Neural crest cell (in vitro differentiated cells): ENCODE results near the gene NME1. TPM values are rescaled to one million over a fixed set of nuclear protein-coding genes. Genes with fewer than 3 reads are reported as not detected.
A peak's percentile ranks its signal among the peaks of the same experiment; 100 is the strongest.
"Not testable (repeated sequence)": the region's sequence is repeated elsewhere in the genome, so short reads cannot be mapped to it uniquely, and the experiment has no call there.

Experiments used
- DNase-seq: peaks from one replicate; pipeline ENCODE4 v3.0.0; 2021; ENCODE audit warnings: low read depth, mixed read lengths, low spot score
- H3K27ac Mint-ChIP-seq: one replicate; pipeline ENCODE4 v1.8.0; 2021; ENCODE audit warnings: mild to moderate bottlenecking, mixed read lengths; ENCODE audit not compliant: unreplicated experiment
- H3K27me3 Mint-ChIP-seq: 2 replicates; pipeline ENCODE4 v1.8.0; 2021; ENCODE audit warnings: low read depth, mild to moderate bottlenecking, mixed read lengths
- H3K36me3 Mint-ChIP-seq: 2 replicates; pipeline ENCODE4 v1.8.0; 2021; ENCODE audit warnings: low read depth, mild to moderate bottlenecking, mixed read lengths
- H3K4me1 Mint-ChIP-seq: 2 replicates; pipeline ENCODE4 v1.8.0; 2021; ENCODE audit warnings: mixed read lengths
- H3K4me3 Mint-ChIP-seq: one replicate; pipeline ENCODE4 v1.8.0; 2021; ENCODE audit warnings: mild to moderate bottlenecking, mixed read lengths
- H3K9me3 Mint-ChIP-seq: 2 replicates; pipeline ENCODE4 v1.8.0; 2021; ENCODE audit warnings: mixed read lengths
- total RNA-seq: library from RNA; stranded (reverse); gene quantifications from 2 replicates; pipeline ENCODE4 v1.2.1, GENCODE V29; 2021
- TF ChIP-seq, protein P1 (sequence below): fragments of 200-600 bp; sonication (generic); conservative IDR thresholded peaks from 2 replicates; pipeline ENCODE4 v1.5.0; 2021; ENCODE audit warnings: antibody characterized with exemption, mild to moderate bottlenecking

NME1 gene
- total RNA-seq, 1 donor from 2014 or later, result 322 TPM

DNA sequence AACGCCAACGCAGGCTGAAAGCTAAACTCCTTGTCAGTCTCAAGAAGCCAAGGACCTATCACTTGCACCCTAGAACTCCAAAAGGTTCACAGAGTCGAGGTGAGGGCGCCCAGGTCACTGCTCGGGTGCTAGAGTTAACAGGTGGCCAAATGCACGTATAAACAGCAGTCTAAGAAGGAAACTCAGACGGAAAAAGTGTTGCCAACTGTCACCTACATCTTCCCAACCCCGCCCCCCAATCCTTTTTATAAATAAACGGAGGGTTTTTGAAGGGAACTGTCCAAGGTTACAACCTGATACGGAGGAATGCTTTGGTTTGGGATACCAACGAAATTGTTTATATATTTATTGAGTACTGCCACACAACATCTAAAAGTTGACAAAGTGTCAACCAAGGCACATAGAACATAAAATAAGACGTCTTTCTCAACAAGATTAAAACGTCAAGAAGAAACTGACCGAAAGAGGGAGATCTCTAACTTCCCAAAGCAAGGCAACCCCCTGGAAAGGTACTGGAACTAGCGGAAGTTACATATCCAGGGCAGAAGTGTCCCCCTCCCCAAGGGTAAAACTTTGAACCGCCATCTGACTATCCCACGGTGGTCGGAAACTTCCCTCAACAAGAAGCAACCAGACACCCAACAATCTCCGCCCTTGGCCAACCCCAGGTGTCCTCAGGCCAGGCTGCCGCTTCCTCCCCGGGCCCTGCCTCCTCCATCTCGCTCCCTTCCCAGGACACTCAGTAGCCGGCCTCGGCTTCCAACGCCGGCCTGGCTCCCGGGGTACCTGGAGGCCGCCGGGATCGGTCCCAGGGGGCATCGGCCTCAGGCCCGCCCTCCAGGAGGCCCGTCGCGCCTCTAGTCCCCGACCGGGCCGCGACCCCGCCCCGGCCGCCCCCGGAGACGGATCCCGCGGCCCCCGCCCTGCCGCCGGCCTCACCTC is 33.7 kb upstream of the NME1 start:
- Mint-ChIP-seq H3K27me3 (no peaks in the 10 kb centered on the region), H3K4me3 (peak overlapping the region; percentile 96), H3K4me1 (peaks cover 43% of the 10 kb centered on the region), H3K27ac (peak overlapping the region; percentile 99), H3K36me3 (no peaks in the 10 kb centered on the region), H3K9me3 (no peaks in the 10 kb centered on the region)
- peak; percentile 29 for DNase-seq
- TF ChIP-seq, protein P1, sequence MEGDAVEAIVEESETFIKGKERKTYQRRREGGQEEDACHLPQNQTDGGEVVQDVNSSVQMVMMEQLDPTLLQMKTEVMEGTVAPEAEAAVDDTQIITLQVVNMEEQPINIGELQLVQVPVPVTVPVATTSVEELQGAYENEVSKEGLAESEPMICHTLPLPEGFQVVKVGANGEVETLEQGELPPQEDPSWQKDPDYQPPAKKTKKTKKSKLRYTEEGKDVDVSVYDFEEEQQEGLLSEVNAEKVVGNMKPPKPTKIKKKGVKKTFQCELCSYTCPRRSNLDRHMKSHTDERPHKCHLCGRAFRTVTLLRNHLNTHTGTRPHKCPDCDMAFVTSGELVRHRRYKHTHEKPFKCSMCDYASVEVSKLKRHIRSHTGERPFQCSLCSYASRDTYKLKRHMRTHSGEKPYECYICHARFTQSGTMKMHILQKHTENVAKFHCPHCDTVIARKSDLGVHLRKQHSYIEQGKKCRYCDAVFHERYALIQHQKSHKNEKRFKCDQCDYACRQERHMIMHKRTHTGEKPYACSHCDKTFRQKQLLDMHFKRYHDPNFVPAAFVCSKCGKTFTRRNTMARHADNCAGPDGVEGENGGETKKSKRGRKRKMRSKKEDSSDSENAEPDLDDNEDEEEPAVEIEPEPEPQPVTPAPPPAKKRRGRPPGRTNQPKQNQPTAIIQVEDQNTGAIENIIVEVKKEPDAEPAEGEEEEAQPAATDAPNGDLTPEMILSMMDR, result no peak

DNA sequence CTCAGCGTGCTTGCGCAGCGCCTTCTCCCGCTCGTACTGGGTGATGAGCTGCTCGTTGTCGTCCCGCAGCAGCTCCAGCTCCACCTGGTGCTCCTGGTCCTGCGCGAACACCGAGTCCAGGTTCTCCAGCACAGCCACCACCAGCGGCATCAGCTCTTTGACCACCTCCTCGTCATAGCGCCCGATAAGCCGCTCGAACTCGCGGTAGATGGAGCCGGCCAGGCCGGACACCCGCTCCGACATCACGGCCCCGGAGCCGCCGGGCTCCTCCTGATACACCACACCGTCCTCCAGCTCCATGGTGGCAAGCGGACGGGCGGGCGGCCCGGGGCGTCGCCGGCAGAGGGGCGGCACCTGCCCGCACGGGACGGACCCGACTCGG is 33.0 kb upstream of the NME1 start:
- peaks cover 43% of the 10 kb centered on the region for H3K4me1 Mint-ChIP-seq
- TF ChIP-seq, protein P1, result no peak
- no peaks in the 10 kb centered on the region for H3K9me3 Mint-ChIP-seq
- H3K27me3 Mint-ChIP-seq, result no peaks in the 10 kb centered on the region
- H3K36me3 Mint-ChIP-seq, result no peaks in the 10 kb centered on the region
- H3K27ac Mint-ChIP-seq, result peak overlapping the region; percentile 99
- peak overlapping the region; percentile 96 for H3K4me3 Mint-ChIP-seq
- peak; percentile 55 for DNase-seq

DNA sequence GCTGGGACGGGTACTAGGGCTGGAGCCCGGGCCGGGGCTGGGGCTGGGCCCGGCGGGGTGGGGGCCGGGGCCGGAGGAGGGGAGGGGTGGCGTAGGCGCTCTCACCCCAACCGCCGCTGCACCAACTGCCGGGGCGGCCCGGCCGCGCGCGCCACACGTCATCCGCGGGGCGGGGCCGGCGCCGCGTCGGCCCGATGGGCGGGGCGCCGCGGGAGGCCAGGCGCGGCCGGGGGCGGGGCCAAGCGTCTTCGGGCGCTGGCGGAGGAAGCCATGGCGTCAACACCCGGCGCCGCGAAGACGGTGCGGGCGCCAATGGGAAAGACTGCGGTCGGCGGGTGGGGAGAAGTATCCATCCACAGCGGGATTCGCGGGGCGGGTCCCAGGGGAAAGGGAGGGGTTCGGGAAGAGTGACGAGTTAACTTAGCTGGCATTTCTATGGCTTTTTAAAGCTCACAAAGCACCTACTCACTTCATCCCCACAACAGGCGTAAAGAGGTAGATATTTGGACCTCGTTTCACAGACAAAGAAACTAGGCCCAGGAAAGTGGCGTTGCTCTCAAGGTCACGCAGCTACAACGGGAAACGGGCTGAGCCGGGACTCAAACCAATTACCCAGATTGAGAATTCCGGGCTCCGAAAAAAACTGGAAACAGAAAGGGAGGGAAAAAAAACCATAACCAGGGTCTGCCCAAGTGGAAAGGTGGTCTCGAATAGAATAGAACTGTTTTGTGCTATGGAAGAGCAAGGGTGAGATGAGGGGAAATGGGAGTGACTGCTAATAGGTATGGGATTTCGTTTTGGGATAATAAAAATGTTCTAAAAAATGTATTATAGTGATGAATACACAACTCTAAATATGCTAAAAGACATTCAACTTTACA is 32.4 kb upstream of the NME1 start, which contains the start of gene SPAG9:
SPAG9 (minus strand) TSS at position 130 of the 881 bp plus-strand sequence. CDS start 212 bp downstream, outside the sequence.
- TF ChIP-seq, protein P1, result no peak

DNA sequence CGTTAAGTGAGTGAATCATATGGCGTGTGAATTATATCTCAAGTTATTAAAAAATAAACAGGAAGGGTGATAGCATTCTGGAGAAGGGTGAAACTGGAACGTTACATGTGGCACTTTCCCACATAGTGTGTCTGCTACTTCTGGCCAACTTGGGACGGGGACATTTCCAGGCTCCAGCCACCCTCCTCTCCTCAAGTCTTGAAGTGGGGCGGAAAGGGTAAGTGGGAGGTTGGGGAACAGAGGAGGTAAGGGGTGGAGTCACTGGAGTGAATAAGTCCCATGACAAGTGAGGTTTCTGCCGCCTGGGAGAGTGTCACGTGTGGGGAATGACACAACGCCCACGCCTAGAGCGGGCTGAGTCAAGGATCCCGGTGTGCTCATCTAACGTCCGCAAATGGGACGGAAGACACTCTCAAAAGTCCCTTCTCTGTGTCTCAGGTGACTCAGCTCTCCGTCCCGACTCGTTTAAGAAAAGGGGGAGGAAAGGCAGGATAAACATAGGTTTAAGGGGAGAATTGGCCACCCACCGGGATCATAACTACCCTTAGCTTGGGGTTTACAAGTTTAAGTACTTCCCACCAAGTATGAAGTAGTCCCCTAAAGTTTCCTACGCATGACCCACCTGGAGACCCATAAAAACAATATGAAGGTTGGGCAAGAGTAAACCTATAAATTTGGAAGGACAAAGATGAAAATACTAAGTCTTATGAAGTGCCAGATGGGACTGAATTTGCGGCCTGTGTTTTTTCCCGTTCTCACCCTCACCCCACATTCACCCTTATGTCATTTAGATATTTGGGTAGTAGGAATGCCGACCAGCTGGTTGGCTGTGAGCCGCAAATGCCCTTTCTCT is 31.5 kb upstream of the NME1 start:
- DNase-seq, result peak; percentile 33
- Mint-ChIP-seq H3K27ac (peak overlapping the region; percentile 99), H3K4me1 (peaks cover 41% of the 10 kb centered on the region), H3K36me3 (no peaks in the 10 kb centered on the region), H3K9me3 (no peaks in the 10 kb centered on the region), H3K4me3 (peak overlapping the region; percentile 94), H3K27me3 (no peaks in the 10 kb centered on the region)
- TF ChIP-seq, protein P1, result no peak

More for the DNA sequence above, 32.4 kb upstream of the NME1 start, which contains the start of gene SPAG9:
- no peaks in the 10 kb centered on the region for H3K36me3 Mint-ChIP-seq
- H3K9me3 Mint-ChIP-seq, result no peaks in the 10 kb centered on the region
- DNase-seq, result peak; percentile 89
- peaks cover 43% of the 10 kb centered on the region for H3K4me1 Mint-ChIP-seq
- no peaks in the 10 kb centered on the region for H3K27me3 Mint-ChIP-seq
- H3K27ac Mint-ChIP-seq, result peak within 1 kb of the TSS; percentile 99
- peak within 1 kb of the TSS; percentile 96 for H3K4me3 Mint-ChIP-seq

DNA sequence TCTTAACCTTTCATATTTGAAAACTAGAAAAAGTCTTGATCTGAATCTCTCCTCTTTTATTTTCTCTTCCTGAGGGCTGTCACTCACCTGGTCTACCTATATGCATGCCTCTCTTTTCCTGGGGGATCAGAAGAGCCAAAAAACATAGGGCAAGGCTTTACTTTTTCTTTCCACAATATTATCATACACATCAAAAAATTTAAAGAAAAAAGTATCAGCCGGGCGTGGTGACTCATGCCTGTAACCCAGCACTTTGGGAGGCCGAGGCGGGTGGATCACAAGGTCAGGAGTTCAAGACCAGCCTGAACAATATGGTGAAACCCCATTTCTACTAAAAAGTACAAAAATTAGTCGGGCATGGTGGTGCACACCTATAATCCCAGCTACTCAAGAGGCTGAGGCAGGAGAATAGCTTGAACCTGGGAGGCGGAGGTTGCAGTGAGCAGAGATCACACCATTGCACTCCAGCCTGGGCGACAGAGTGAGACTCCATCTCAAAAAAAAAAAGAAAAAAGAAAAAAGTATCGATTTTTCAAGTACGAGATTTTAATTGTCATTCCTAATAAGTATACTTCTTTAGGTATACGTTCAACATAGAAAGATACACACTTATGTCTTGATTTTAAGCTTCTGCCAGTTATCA is 30.8 kb upstream of the NME1 start:
- not testable (repeated sequence) for DNase-seq, H3K9me3 Mint-ChIP-seq, H3K27ac Mint-ChIP-seq, H3K36me3 Mint-ChIP-seq, H3K27me3 Mint-ChIP-seq
- Mint-ChIP-seq H3K4me1 (peaks cover 36% of the 10 kb centered on the region), H3K4me3 (peak overlapping the region; percentile 94)
